EH (cell line): Measurements from ENCODE around the gene CD40.
A peak's percentile ranks its signal among the peaks of the same experiment; 100 is the strongest.
"Not testable (repeated sequence)": the region's sequence is repeated elsewhere in the genome, so short reads cannot be mapped to it uniquely, and the experiment has no call there.

Experiments used
- DNase-seq: peaks from one replicate; pipeline ENCODE4 v3.0.0-alpha.2; 2015; ENCODE audit warnings: low read depth

Gene CD40

DNA sequence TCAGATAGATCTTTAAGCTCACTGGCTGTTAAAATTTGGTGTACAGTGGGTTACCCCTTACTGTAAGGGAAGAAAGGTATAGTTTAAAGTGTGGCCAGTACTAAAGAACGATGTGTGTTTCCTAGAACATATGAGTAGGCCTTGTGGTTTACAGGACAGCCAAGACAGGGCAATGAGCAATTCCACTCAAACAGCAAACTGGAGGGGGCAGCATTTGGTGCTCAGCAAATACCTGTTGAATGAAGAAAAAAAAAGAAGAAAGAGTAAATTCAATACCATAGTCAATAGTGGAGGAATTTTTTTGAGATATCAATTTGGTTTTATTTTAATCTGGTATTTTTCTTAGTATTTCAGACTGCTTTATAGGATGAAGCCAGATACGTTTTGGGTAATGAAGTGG is 24.6 kb upstream of the CD40 start:
- no peak for DNase-seq

DNA sequence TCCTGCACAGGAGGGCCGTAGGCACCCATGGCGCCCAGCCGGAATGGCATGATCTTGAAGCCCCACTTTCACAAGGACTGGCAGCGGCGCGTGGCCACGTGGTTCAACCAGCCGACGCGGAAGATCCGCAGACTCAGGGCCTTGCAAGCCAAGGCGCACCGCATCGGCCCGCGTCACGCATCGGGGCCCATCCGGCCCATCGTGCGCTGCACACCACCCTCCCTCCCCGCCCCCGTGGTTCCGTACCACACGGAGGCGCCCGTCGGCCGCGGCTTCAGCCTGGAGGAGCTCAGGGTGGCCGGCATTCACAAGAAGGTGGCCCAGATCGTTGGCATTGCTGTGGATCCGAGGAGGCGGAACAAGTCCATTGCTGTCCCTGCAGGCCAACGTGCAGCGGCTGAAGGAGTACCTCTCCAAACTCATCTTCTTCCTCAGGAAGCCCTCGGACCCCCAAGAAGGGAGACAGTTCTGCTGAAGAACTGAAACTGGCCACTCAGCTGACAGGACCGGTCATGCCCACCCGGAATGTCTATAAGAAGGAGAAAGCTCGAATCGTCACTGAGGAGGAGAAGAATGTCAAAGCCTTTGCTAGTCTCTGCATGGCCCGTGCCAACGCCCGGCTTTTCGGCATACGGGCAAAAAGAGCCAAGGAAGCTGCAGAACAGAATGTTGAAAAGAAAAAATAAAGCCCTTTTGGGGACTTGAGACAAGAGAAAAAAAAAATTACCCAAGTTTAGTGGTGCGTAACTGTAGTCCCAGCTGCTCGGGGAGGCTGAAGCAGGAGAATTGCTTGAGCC is 18.4 kb upstream of the CD40 start:
- DNase-seq, result no peak

DNA sequence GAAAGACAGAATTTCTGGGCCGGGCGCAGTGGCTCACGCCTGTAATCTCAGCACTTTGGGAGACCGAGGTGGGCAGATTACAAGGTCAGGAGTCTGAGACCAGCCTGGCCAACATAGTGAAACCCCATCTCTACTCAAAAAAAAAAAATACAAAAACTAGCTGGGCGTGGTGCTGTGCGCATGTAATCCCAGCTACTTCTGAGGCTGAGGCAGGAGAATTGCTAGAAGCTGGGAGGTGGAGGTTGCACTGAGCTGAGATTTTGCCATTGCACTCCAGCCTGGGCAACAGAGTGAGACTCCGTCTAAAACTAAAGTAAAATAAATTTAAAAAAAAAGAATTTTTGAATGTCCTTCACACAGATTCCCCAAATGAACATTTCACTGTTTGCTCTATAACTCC is 17.7 kb upstream of the CD40 start:
- DNase-seq, result not testable (repeated sequence)

DNA sequence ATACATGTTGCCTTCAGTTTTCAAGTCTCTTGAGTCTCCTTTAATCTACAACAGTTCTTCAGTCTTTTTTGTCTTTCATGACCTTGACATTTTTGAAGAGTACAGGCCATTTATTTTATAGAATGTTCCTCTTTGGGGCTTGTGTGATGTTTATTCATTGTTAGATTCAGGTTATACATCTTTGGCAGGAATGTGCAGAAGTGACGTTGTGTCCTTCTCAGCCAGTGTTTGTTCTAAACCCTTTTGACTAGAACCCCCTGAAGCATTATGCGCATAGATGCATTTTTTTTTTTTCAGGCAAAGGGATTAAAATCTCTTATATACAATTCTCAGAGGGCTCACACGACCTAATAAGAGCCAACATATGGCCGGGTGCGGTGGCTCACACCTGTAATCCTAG is 17.1 kb upstream of the CD40 start:
- no peak for DNase-seq

DNA sequence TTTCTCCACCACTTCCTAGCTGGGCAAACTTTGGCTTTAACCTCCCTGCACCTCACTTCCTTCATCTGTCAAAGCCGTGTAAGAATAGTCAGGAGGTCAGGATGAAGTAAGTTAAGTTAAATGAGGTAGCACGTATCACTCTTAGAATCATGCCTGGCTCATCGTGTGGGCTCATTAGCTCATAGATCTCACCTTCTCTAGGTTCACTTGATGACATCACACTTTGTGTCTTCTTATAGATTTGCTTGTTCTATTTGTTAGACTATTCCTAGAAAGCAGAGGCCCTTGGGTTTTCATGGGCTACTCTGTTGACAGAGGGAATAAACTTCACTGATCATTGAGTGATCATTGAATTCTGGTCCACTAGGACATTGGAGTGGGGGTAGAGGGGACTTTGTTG is 16.2 kb upstream of the CD40 start:
- no peak for DNase-seq

DNA sequence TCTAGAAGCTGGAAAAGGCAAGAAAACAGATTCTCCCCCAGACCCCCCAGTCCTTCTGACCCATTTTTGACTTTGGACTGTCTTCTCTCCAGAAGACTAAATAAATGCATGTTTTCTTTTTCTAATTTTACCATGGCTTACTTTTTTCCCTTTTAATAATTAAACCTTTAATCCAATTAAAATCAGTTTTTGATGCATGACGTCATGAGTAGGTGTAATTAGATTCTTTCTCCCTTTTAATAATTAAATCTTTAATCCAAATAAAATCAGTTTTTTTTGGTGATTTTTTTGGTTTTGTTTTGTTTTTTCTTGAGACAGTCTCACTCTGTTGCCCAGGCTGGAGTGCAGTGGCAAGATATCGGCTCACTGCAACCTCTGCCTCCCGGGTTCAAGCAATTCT is 15.2 kb upstream of the CD40 start:
- no peak for DNase-seq

DNA sequence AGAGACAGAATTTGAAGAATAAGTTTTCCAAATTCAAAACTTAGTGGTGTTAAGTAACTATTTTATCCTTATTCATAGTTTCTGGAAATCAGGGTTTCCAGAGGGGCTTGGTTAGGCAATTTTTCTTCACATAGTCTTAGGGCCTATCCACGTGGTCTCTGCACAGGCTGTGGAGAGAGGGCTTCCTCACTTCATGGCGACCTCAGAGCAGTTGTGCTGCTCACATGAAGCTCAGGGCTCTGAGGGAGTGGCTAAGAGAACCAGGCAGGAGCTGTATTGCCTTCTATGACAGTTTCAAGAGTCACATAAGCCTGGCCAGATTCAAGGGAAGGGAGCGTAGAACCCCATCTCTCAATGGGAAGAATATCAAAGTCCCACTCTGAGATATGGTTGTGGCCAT is 13.9 kb upstream of the CD40 start:
- no peak for DNase-seq

DNA sequence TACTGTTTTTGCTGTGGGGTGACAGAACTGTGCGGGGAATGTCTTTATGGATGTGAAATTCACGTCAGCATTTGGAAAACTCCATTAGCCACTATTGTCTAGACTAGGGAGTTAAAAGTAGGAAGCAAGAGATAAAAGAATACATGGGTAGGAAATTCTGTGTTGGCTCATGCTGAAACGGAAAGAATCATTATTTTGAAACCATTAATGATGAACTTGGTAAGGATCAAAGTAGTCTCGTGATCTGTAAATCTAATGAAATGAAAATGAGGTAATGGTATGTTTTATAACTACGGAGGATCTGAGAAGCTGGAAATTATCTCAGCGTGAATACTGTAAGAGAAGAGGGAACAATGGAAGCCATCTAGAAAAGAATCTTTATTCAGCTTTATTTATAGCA is 11.1 kb upstream of the CD40 start:
- no peak for DNase-seq

DNA sequence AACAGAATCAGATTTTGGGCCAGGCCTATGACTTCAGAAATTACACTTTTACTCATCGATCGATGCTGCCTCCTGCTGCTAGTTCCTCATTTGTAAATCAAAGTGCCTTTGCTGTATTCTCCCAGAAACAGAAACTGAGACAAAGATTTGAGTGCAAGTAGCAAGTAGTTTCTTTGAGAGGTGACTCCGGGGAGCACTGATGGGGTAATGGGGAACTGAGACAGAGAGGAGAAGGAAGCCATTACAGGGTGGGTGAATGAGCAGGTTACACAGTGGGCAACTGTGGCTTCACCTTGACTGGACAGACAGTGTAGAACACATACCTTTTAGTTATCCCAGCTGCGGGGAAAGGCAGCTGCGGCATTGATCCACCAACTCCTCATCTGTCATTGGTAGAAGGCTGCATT is 9.7 kb upstream of the CD40 start:
- no peak for DNase-seq

DNA sequence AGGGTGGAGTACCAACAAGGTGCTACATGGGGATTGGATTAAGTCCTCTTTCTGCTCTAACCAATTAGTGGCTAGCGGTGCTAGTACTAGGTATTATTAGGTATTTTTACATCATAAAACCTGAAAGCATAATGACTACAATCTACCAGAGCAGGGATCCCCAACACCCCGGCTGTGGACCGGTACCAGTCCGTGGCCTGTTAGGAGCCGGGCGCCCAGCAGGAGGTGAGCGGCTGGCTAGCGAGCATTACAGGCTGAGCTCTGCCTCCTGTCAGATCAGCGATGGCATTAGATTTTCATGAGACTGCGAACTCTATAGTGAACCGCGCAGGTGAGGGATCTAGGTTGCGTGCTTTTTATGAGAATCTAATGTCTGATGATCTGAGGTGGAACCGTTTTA is 9.1 kb upstream of the CD40 start:
- DNase-seq, result no peak

DNA sequence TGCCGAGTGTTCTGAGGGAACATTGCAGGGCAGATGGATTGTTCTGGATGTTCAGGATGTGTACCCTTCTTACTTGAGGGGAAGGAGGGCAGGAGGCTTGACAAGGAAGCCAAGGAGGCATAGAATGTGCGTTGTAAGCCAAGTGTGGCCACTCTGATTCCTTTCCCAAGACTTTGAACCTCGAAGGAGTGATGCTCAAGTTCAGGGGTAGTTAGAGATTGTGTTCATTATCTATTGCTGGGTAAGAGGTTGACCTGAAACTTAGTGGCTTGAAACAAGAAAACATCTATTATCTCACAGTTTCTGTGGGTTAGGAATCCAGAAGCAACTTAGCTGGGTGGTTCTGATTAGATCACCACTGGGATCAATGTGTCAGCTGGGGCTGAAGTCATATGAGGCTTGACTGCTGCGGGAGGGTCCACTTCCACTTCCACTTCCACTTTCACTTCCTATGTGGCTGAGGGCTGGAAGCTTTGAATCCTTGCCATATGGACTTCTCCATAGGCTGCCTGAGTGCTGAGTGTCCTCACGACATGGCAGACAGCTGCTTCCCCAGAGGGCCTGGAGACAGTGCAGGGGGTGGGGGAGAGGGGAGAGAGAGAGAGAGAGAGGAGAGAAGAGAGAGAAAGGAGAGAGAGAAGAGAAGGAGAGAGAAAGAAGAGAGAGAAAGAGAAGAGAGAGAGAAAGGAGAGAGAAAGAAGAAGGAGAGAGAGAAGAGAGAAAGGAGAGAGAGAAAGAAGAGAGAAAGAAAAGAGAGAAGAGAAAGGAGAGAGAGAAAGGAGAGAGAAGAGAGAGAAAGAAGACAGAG is 6.9 kb upstream of the CD40 start:
- no peak for DNase-seq

DNA sequence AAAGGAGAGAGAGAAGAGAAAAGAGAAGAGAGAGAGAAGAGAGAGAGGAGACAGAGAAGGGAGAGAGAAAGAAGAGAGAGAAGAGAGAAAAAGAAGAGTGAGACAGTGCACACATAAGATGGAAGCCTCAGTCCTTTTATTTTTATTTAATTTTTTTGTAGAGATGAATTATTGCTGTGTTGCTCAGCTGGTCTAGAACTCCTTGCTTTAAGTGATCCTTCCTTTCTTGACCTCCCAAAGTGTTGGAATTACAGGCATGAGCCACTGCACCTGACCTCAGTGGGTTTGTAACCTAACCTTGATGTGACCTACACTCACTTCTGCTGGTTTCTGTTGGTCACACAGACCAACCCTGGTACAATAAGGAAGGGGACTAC is 6.3 kb upstream of the CD40 start:
- DNase-seq, result no peak

DNA sequence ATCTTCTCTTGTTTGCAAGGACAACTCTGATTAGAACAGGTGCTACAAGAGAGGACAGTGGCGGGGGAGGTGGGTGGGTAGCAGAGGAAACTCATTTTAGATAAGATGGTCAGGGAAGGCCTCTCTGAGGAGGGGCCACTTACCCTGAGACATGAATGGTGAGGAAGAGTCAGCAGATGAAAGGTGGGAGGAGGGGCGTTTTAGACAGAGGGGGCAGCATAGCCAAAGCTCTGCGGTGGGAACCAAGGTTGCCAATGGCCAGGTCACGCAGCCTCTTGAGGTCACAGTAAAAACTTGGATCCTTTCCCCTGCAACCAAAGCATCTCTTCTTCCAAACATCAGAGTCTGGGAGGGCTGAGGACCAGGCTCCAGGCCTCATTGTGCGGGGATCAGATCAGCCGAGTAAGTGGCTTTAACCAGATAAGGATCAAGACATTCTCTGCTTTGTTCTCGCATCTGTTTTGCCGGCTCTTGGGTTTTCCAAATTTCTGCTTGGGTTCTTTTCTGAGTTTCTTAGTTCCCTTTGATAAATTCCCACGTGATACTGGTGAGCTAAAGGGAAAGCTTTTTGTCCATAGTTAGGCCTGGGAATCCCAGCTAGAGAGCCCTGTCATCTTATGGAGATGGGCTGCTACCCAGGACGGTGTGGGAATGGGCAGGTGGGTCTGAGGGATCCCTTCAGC is 5.5 kb upstream of the CD40 start:
- no peak for DNase-seq

DNA sequence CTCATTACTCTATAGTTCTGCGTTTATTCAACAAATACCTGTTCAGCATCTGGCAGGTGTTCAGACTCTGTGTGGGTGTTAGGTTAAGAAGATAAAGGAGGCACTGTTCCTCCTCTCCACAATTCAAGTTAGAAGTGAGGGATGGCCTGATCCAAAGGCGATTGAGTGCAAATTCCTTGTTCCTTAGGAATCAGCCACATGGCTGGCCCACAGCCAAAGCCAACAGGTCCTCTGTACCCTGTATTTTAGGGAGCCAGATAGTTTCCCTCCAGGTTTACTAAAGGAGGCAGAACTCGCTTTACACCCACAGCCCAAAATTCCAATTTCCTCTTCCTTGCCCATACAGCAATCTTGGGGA is 5.0 kb upstream of the CD40 start:
- no peak for DNase-seq

DNA sequence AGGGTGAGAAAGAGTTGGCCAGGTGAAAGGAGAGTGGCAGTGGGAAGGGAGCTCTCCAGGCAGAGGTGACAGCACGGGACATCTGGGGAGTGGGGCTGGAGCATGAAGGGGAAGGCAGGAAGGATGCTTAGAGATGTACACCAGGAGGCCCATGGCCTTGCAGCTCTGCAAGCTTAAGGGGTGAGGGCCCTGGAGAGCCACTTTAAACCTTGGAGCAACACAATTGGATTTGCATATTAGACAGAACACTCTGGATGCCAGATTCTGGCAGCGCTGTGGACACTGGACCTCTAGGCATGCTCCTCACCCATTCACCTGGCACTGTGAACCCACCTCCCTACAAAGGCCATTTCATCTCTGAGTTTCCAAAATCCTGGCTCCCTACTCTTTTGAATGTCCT is 3.7 kb upstream of the CD40 start:
- no peak for DNase-seq

DNA sequence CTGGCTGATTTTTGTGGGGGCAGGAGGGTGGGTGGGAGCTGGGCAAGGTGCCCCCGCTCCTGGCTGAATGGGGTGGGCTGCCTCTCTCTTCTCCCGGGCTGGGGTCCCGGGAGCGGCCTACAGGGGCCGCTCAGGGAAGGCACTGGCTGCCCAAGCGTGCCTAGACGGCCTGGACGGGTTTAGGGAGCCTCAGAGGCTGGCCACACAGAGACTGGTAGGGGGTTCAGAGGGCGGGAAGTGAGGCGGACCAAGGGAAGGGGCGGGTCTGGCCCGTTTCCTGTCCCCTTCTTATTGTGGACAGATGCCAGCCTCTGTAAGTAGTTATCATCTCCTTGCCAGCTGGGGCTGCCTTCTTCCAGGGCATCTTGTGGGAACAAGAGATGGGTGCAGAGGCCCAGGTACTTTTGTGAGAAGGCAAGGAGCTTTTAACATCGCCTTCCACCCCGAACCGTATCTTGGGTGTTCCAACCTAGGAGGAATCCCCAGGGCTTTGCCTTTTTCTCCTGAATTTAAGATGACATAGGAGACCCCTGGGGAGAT is 437 bp downstream of the CD40 start:
- peak; percentile 39 for DNase-seq

DNA sequence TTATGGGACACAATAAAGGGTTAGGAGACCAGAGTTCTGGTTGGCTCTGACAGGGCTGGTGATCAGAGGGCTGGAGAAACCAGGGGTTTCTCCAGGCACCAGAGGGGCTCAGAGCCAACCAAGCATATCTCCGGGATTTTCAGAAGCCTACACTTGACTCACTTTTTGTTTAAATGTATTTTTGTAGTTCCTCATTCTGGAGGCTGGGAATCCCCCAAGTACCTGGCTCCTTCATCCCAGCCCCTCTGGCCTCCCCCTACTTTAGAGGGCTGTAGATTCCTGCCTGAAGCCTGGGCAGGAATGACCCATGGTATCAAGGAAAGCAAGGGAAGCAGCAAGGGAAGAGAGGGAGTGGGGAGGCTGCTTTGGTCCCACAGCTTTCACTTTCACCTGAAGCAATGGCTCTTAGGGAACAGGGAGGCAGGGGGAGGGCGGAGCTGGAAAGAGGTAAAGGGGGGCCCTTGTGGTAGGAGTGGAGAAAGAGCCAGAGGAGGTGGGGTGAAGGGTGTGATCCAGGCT is 973 bp downstream of the CD40 start:
- no peak for DNase-seq

DNA sequence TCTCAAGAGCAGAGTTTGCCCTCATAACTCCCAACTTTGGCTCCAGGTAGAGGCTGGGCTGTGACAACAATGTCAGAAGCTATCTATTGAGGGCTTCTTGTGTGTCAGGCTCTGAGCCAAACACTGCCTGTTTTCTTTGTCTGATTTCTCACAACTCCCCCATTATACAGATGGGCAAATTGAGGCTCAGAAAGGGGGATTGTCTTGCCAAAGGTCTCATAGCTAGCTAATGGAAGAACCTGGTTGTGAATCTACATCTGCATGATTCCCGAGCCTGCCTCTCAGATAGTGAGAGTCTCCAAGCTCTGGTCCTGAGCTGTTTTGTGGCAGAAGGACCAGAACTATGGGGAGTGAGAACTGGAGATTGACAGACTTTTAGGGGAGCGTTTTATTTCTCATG is 1.4 kb downstream of the CD40 start:
- no peak for DNase-seq

DNA sequence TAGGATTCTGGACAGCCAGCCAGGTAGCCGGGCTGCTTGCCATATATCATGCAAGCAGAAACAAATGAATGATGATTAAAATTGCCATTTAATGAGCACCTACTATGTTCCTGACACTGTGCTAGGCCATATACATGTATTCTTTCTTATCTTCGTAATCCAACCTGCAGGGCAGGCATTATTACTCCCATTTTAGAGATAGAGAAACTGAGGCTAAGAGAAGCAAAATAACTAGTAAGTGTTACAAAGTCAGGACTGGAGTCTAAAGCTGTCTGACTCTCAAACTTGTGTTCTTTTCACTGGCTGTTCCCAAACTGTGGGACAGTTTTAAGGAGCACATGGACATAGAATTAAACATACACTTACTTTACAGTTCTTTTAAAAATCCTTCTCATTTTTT is 2.0 kb downstream of the CD40 start:
- DNase-seq, result no peak

DNA sequence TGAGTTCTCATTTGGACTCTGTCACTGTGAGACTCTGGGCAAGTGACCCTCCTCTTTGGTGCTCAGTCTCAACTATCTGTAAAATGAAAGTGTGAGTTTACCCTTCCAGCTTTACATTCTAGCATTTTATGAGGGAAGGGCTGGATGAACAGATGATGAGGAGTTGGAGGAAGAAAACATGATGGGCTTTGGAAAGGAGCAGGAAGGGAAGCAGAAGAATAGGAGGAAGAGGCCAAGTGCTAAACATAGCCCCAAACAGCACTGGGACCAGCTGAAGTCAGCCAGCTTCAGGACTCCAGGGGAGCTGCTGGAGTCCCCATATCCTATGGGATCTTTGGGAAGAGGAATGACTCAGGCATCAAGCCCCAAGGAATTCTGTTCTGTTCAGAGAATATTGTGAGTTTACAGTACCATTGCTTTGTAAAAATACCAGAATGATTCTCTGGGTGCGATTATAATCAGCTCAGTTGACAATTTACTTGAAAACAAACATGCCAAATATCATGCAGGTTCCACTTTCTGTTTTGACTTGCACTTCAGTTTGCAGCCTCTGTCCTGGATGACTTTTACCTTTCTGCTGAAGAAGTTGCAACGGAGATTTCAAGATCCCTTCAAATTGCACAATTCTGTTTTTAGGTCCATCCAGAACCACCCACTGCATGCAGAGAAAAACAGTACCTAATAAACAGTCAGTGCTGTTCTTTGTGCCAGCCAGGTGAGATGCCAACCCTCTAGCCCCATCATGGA is 3.2 kb downstream of the CD40 start:
- DNase-seq, result peak; percentile 27

DNA sequence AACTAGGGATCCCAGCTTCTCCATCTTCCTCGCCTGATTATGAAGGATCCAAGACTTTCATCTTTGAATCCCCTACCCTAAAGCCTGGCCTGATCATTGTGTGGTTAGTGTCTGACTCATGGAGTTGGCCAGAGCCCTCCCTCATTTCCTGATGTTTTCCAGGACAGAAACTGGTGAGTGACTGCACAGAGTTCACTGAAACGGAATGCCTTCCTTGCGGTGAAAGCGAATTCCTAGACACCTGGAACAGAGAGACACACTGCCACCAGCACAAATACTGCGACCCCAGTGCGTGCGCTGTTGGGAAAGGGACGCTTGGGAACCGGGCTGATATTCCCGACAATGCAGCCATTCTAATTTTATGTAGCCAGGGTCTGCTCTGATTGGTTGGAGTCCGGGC is 4.0 kb downstream of the CD40 start:
- DNase-seq, result peak; percentile 55
